Aorta (tissue), 5 donors: ENCODE data around the gene ASCL5. TPM values are rescaled to one million over a fixed set of nuclear protein-coding genes. Genes with fewer than 3 reads are reported as not detected.
A peak's percentile ranks its signal among the peaks of the same experiment; 100 is the strongest.

Experiments
- ATAC-seq: fragments of 200-7000 bp; cut with Tn5 transposase; one replicate; pipeline ENCODE4 v1.9.1; 2022; ENCODE audit warnings: moderate library complexity; ENCODE audit not compliant: low FRiP score
- DNase-seq, 2 donors: peaks; one replicate each; pipeline ENCODE4 v3.0.0-alpha.2; 2020
- H3K27ac ChIP-seq, 2 donors: one replicate each; pipeline ENCODE4 v1.5.1; 2013; ENCODE audit warnings: low read length in 2 of 2, mild to moderate bottlenecking in 2 of 2, moderate library complexity in 2 of 2, control low read depth in 1 of 2, inconsistent platforms in 1 of 2, low read depth in 1 of 2
- H3K27me3 ChIP-seq, 2 donors: one replicate each; pipeline ENCODE4 v1.6.1; 2013; ENCODE audit warnings: control low read depth in 1 of 2, low read length in 1 of 2, mild to moderate bottlenecking in 1 of 2, moderate library complexity in 1 of 2; ENCODE audit not compliant: insufficient read depth in 2 of 2, control insufficient read depth in 1 of 2
- H3K36me3 ChIP-seq, 2 donors: one replicate each; pipeline ENCODE4 v1.6.1; 2013; ENCODE audit warnings: control low read depth in 1 of 2, low read length in 1 of 2, mild to moderate bottlenecking in 1 of 2; ENCODE audit not compliant: insufficient read depth in 2 of 2, control insufficient read depth in 1 of 2
- H3K4me1 ChIP-seq, 2 donors: one replicate each; pipeline ENCODE4 v1.6.1; 2013; ENCODE audit warnings: low read length in 2 of 2, control low read depth in 1 of 2, mild to moderate bottlenecking in 1 of 2, moderate library complexity in 1 of 2; ENCODE audit not compliant: insufficient read depth in 2 of 2, control insufficient read depth in 1 of 2
- H3K4me3 ChIP-seq, 2 donors: one replicate each; pipeline ENCODE4 v1.5.1; 2013; ENCODE audit warnings: low read length in 2 of 2, control low read depth in 1 of 2, mild to moderate bottlenecking in 1 of 2
- H3K9me3 ChIP-seq: one replicate; pipeline ENCODE4 v1.6.1; 2013; ENCODE audit warnings: mild to moderate bottlenecking, low read length; ENCODE audit not compliant: control insufficient read depth
- WGBS, 2 donors: extraction: QIAGEN DNeasy Blood & Tissue Kit; methylation state at CpG; one replicate each; pipeline ENCODE4 v1.1.7; 2013; 5-methylcytosine and 5-hydroxymethylcytosine counted together
- intact Hi-C, 2 donors: fragments of 100-400 bp; cut with DNase I; formaldehyde crosslinking; loops; one replicate each; pipeline versions ENCODE4 v1.14.2 to v1.15.0; 2022
- long read RNA-seq, 2 donors: library from polyadenylated mRNA; unstranded; transcript quantifications; one replicate each; pipeline ENCODE4 v2.0.0, GENCODE V29; 2020 to 2021
- polyA plus RNA-seq, 2 donors: library from polyadenylated mRNA; stranded (reverse); fragments of 200-250 nt; gene quantifications; one replicate each; pipeline ENCODE4 v1.2.3, GENCODE V29; 2013
- total RNA-seq, 2 donors: library from RNA; stranded (reverse); fragmentation: NEBNext Ultra II Directional; extraction: Animal tissue kit (Norgen Biotek cat#: 25700); gene quantifications; one replicate each; pipeline ENCODE4 v1.2.1, GENCODE V29; 2021
- donor health status: healthy with polysubstance abuse.
- donor health status: Bipolar disorder and iron deficiency.
- donor health status: DM: no; HTN: no; CAD: no.
- donor health status: DM: no; HTN: no; CAD: no.
- donor health status: DM: yes; HTN: yes; CAD: no.

The ASCL5 gene, protein sequence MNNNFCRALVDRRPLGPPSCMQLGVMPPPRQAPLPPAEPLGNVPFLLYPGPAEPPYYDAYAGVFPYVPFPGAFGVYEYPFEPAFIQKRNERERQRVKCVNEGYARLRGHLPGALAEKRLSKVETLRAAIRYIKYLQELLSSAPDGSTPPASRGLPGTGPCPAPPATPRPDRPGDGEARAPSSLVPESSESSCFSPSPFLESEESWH
- total RNA-seq = not detected
- polyA plus RNA-seq = under 1 TPM in 1 of 2 donors, not detected in 1; 0.28 TPM
- long read RNA-seq, donor 1 = 0 reads
- long read RNA-seq, donor 2 = 0 reads

GRCh38 chr1:201126832-201127754 is at the start of gene ASCL5:
Gene ASCL5 (minus strand): TSS chr1:201127184. CDS start chr1:201115372, 11,812 bp downstream.
- no peaks in the 10 kb centered on the region for H3K27me3 ChIP-seq
- intact Hi-C loops = no loop called here
- no peak for DNase-seq
- H3K27ac ChIP-seq = no peak within 1 kb of the TSS
- no peak for ATAC-seq
- H3K36me3 ChIP-seq = no peaks in the 10 kb centered on the region
- 79 to 84% methylated on average over 24 of the region's 24 CpGs for WGBS, 2 donors
- no peaks in the 10 kb centered on the region for H3K4me1 ChIP-seq
- H3K4me3 ChIP-seq = no peak within 1 kb of the TSS
- H3K9me3 ChIP-seq = no peaks in the 10 kb centered on the region

DNA sequence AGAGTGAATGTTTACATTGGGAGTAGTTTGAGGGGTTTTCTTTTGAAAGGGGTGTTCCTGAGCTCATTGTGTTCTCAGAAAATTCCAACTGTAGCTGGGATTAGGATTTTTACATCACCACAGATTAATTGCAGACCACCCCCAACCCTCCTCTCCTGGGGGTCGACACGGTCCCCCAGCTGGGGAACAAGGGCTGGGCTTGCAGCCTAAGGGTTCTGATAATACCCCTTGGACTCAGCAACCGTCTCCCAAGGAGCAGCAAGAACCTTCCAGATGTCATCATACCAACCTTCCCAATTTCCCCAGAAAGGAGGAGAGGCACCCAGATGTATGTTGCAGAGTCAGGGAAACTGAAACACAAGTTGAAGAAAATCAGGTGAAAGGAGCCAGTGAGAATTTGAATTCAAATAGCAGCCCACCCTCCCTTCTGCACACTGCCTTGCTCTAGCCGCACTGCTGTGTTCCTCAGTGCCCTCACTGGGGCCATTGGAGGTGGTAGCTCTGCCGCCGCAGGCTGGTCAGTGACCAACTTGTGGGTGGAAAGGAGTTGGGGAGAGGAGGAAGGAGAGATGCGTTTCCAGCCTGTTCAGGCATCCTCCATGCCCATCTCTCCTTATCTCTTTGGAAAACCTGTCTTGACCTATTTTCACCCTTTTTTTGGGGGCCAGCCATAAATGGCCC is 49.0 kb upstream of the ASCL5 start:
- WGBS, 2 donors = 79 to 83% methylated on average over 7 of the region's 7 CpGs
- ATAC-seq (no peak), DNase-seq (no peak)
- Histone ChIP-seq H3K27me3 (no peaks in the 10 kb centered on the region), H3K27ac (no peak overlapping the region), H3K36me3 (no peaks in the 10 kb centered on the region), H3K4me3 (no peak overlapping the region), H3K9me3 (peaks cover 2% of the 10 kb centered on the region), H3K4me1 (no peaks in the 10 kb centered on the region)
- intact Hi-C loops = no loop called here

GRCh38 chr1:201173736-201174135 is 46.8 kb upstream of the ASCL5 start:
- 83 to 88% methylated on average over 1 of the region's 1 CpG for WGBS, 2 donors

GRCh38 chr1:201172999-201173610 is 46.1 kb upstream of the ASCL5 start:
- ATAC-seq = no peak
- Histone ChIP-seq H3K36me3 (no peaks in the 10 kb centered on the region), H3K4me1 (no peaks in the 10 kb centered on the region), H3K4me3 (no peak overlapping the region), H3K27ac (no peak overlapping the region), H3K27me3 (no peaks in the 10 kb centered on the region), H3K9me3 (no peaks in the 10 kb centered on the region)
- DNase-seq = no peak
- intact Hi-C loops = no loop called here
- WGBS, 2 donors = 94 to 97% methylated on average over 4 of the region's 4 CpGs

More at GRCh38 chr1:201173736-201174135, 46.8 kb upstream of the ASCL5 start:
- H3K9me3 ChIP-seq = no peaks in the 10 kb centered on the region
- no peak for ATAC-seq
- intact Hi-C loops = no loop called here
- no peaks in the 10 kb centered on the region for H3K27me3 ChIP-seq
- no peak overlapping the region for H3K27ac ChIP-seq
- H3K4me3 ChIP-seq = no peak overlapping the region
- DNase-seq = no peak
- no peaks in the 10 kb centered on the region for H3K4me1 ChIP-seq
- no peaks in the 10 kb centered on the region for H3K36me3 ChIP-seq

- Histone ChIP-seq H3K27ac (no peak overlapping the region), H3K4me3 (no peak overlapping the region), H3K27me3 (no peaks in the 10 kb centered on the region), H3K36me3 (no peaks in the 10 kb centered on the region), H3K9me3 (no peaks in the 10 kb centered on the region), H3K4me1 (no peaks in the 10 kb centered on the region)
- ATAC-seq (no peak), DNase-seq (no peak)
- WGBS, 2 donors = 90 to 93% methylated on average over 4 of the region's 4 CpGs
- intact Hi-C loops = no loop called here
Observed at GRCh38 chr1:201172326-201172725, 45.3 kb upstream of the ASCL5 start.

GRCh38 chr1:201171063-201172036 is 44.4 kb upstream of the ASCL5 start:
- Histone ChIP-seq H3K9me3 (no peaks in the 10 kb centered on the region), H3K27me3 (no peaks in the 10 kb centered on the region), H3K27ac (peak overlapping the region in 1 of 2 donors; percentile 54), H3K36me3 (no peaks in the 10 kb centered on the region), H3K4me3 (peak overlapping the region; percentile 48 to 56), H3K4me1 (no peaks in the 10 kb centered on the region)
- DNase-seq = peak; percentile 62 to 87
- 6 to 8% methylated on average over 48 of the region's 48 CpGs for WGBS, 2 donors
- intact Hi-C loops = loop anchor here in 1 of 2 donors (2.0 kb wide), 1 partner anchor 17 kb away; the partner anchor contains the start of gene TMEM9
- peak; percentile 73 for ATAC-seq

DNA sequence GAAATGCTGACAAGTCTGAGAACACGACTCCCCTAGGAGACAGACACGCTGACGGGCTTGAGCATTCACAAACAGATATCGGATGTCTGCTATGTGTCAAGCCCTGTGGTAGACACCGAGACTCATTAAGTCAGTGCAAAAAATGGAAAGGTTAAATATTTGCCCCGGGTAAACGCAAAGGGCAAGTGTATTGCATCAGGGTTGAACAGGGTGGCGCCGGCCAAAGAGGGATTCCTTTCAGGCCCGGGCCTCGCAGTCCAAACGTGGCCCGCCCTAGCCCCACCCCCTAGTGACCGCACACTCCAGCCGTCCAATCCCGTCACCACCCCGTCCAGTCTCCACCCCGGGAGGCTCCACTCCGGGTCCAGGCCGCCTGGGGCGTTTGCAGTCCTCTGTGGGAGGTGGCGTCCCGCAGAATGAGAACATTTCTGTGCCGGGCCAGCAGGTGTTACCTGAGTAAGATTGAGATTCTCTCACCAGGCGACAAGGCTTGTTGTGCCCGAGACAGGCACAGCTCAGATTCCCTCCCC is 43.6 kb upstream of the ASCL5 start:
- ATAC-seq = peak; percentile 100
- peak overlapping the region; percentile 48 to 56 for H3K4me3 ChIP-seq
- intact Hi-C loops = loop anchor here in 1 of 2 donors (2.0 kb wide), 1 partner anchor 16 kb away; the partner anchor contains the start of gene TMEM9
- no peaks in the 10 kb centered on the region for H3K4me1 ChIP-seq
- 4% methylated on average over 26 of the region's 26 CpGs for WGBS, 2 donors
- no peaks in the 10 kb centered on the region for H3K27me3 ChIP-seq
- DNase-seq = peak; percentile 96 to 98
- H3K9me3 ChIP-seq = no peaks in the 10 kb centered on the region
- H3K36me3 ChIP-seq = no peaks in the 10 kb centered on the region
- peak overlapping the region in 1 of 2 donors; percentile 54 for H3K27ac ChIP-seq
